Activated CD4-positive, alpha-beta T cell treated with anti-CD3 and anti-CD28 coated beads, Interleukin-2, amount 10 ng/mL, durations not matched to agents 24 days and 14 days (primary cell): ENCODE results near the gene SEMA6D. TPM values are rescaled to one million over a fixed set of nuclear protein-coding genes. Genes with fewer than 3 reads are reported as not detected.

Experiments used
- DNase-seq: peaks from one replicate; pipeline ENCODE4 v3.0.0; 2022
- H3K27ac Mint-ChIP-seq: one replicate; pipeline ENCODE4 v1.8.0; 2022; ENCODE audit warnings: mild to moderate bottlenecking, mixed read lengths
- H3K27me3 Mint-ChIP-seq: one replicate; pipeline ENCODE4 v1.8.0; 2022; ENCODE audit warnings: mixed read lengths
- H3K36me3 Mint-ChIP-seq: one replicate; pipeline ENCODE4 v1.8.0; 2022; ENCODE audit warnings: low read depth, mild to moderate bottlenecking, mixed read lengths
- H3K4me1 Mint-ChIP-seq: one replicate; pipeline ENCODE4 v1.8.0; 2021; ENCODE audit warnings: mixed read lengths
- H3K4me3 Mint-ChIP-seq: one replicate; pipeline ENCODE4 v1.8.0; 2022; ENCODE audit warnings: mild to moderate bottlenecking, moderate library complexity, mixed read lengths
- H3K9me3 Mint-ChIP-seq: one replicate; pipeline ENCODE4 v1.8.0; 2021; ENCODE audit warnings: mixed read lengths
- intact Hi-C: fragments of 100-400 bp; cut with micrococcal nuclease; formaldehyde crosslinking; loops from one replicate; pipeline ENCODE4 v1.15.1; 2023
- total RNA-seq: library from RNA; stranded (reverse); gene quantifications from 2 replicates; pipeline ENCODE4 v1.2.3, GENCODE V29; 2022

SEMA6D gene
- total RNA-seq, 1 donor from 2014 or later, result not detected

- Mint-ChIP-seq H3K4me3 (no peak overlapping the region), H3K9me3 (no peaks in the 10 kb centered on the region), H3K27ac (no peak overlapping the region), H3K36me3 (no peaks in the 10 kb centered on the region), H3K27me3 (no peaks in the 10 kb centered on the region), H3K4me1 (no peaks in the 10 kb centered on the region)
- intact Hi-C loops, result no loop called here
- DNase-seq, result no peak
Observed at GRCh38 chr15:47766406-47766805, 49.1 kb downstream of the SEMA6D start.

GRCh38 chr15:47767035-47767434 is 49.7 kb downstream of the SEMA6D start:
- Mint-ChIP-seq H3K4me3 (no peak overlapping the region), H3K36me3 (no peaks in the 10 kb centered on the region), H3K9me3 (no peaks in the 10 kb centered on the region), H3K4me1 (no peaks in the 10 kb centered on the region), H3K27ac (no peak overlapping the region), H3K27me3 (no peaks in the 10 kb centered on the region)
- intact Hi-C loops, result no loop called here
- DNase-seq, result no peak

GRCh38 chr15:47768735-47769134 is 51.4 kb downstream of the SEMA6D start:
- no peak for DNase-seq
- Mint-ChIP-seq H3K27me3 (no peaks in the 10 kb centered on the region), H3K4me1 (no peaks in the 10 kb centered on the region), H3K4me3 (no peak overlapping the region), H3K27ac (no peak overlapping the region), H3K9me3 (no peaks in the 10 kb centered on the region), H3K36me3 (no peaks in the 10 kb centered on the region)
- intact Hi-C loops, result no loop called here

GRCh38 chr15:47769166-47769565 is 51.9 kb downstream of the SEMA6D start:
- no peak for DNase-seq
- intact Hi-C loops, result no loop called here
- no peak overlapping the region for H3K4me3 Mint-ChIP-seq
- no peaks in the 10 kb centered on the region for H3K4me1 Mint-ChIP-seq
- H3K27me3 Mint-ChIP-seq, result no peaks in the 10 kb centered on the region
- H3K9me3 Mint-ChIP-seq, result no peaks in the 10 kb centered on the region
- no peak overlapping the region for H3K27ac Mint-ChIP-seq
- no peaks in the 10 kb centered on the region for H3K36me3 Mint-ChIP-seq

GRCh38 chr15:47773143-47773542 is 55.8 kb downstream of the SEMA6D start:
- Mint-ChIP-seq H3K4me3 (no peak overlapping the region), H3K4me1 (no peaks in the 10 kb centered on the region), H3K9me3 (no peaks in the 10 kb centered on the region), H3K27ac (no peak overlapping the region), H3K27me3 (no peaks in the 10 kb centered on the region), H3K36me3 (no peaks in the 10 kb centered on the region)
- intact Hi-C loops, result no loop called here
- DNase-seq, result no peak

GRCh38 chr15:47778263-47778770 is 61.0 kb downstream of the SEMA6D start:
- H3K27me3 Mint-ChIP-seq, result no peaks in the 10 kb centered on the region
- DNase-seq, result no peak
- no peaks in the 10 kb centered on the region for H3K4me1 Mint-ChIP-seq
- no peak overlapping the region for H3K27ac Mint-ChIP-seq
- H3K9me3 Mint-ChIP-seq, result no peaks in the 10 kb centered on the region
- H3K4me3 Mint-ChIP-seq, result no peak overlapping the region
- H3K36me3 Mint-ChIP-seq, result no peaks in the 10 kb centered on the region
- intact Hi-C loops, result no loop called here

GRCh38 chr15:47780971-47781370 is 63.7 kb downstream of the SEMA6D start:
- H3K4me1 Mint-ChIP-seq, result no peaks in the 10 kb centered on the region
- H3K36me3 Mint-ChIP-seq, result no peaks in the 10 kb centered on the region
- no peak for DNase-seq
- no peak overlapping the region for H3K4me3 Mint-ChIP-seq
- H3K27ac Mint-ChIP-seq, result no peak overlapping the region
- H3K27me3 Mint-ChIP-seq, result no peaks in the 10 kb centered on the region
- intact Hi-C loops, result no loop called here
- H3K9me3 Mint-ChIP-seq, result no peaks in the 10 kb centered on the region

GRCh38 chr15:47781527-47781926 is 64.2 kb downstream of the SEMA6D start:
- Mint-ChIP-seq H3K27ac (no peak overlapping the region), H3K36me3 (no peaks in the 10 kb centered on the region), H3K9me3 (no peaks in the 10 kb centered on the region), H3K4me3 (no peak overlapping the region), H3K4me1 (no peaks in the 10 kb centered on the region), H3K27me3 (no peaks in the 10 kb centered on the region)
- no peak for DNase-seq
- intact Hi-C loops, result no loop called here

GRCh38 chr15:47784820-47785219 is 67.5 kb downstream of the SEMA6D start:
- Mint-ChIP-seq H3K9me3 (no peaks in the 10 kb centered on the region), H3K4me3 (no peak overlapping the region), H3K4me1 (no peaks in the 10 kb centered on the region), H3K27me3 (no peaks in the 10 kb centered on the region), H3K36me3 (no peaks in the 10 kb centered on the region), H3K27ac (no peak overlapping the region)
- intact Hi-C loops, result no loop called here
- DNase-seq, result no peak

GRCh38 chr15:47786371-47786770 is 69.1 kb downstream of the SEMA6D start:
- Mint-ChIP-seq H3K9me3 (no peaks in the 10 kb centered on the region), H3K36me3 (no peaks in the 10 kb centered on the region), H3K27ac (no peak overlapping the region), H3K4me3 (no peak overlapping the region), H3K27me3 (no peaks in the 10 kb centered on the region), H3K4me1 (no peaks in the 10 kb centered on the region)
- DNase-seq, result no peak
- intact Hi-C loops, result no loop called here

GRCh38 chr15:47787875-47788274 is 70.6 kb downstream of the SEMA6D start:
- intact Hi-C loops, result no loop called here
- no peaks in the 10 kb centered on the region for H3K27me3 Mint-ChIP-seq
- no peak overlapping the region for H3K4me3 Mint-ChIP-seq
- H3K9me3 Mint-ChIP-seq, result no peaks in the 10 kb centered on the region
- H3K36me3 Mint-ChIP-seq, result no peaks in the 10 kb centered on the region
- H3K27ac Mint-ChIP-seq, result no peak overlapping the region
- DNase-seq, result no peak
- no peaks in the 10 kb centered on the region for H3K4me1 Mint-ChIP-seq

- Mint-ChIP-seq H3K4me1 (no peaks in the 10 kb centered on the region), H3K9me3 (no peaks in the 10 kb centered on the region), H3K4me3 (no peak overlapping the region), H3K36me3 (no peaks in the 10 kb centered on the region), H3K27me3 (no peaks in the 10 kb centered on the region), H3K27ac (no peak overlapping the region)
- DNase-seq, result no peak
- intact Hi-C loops, result no loop called here
Observed at GRCh38 chr15:47788685-47789084, 71.4 kb downstream of the SEMA6D start.

GRCh38 chr15:47791161-47791560 is 73.9 kb downstream of the SEMA6D start:
- intact Hi-C loops, result no loop called here
- Mint-ChIP-seq H3K9me3 (no peaks in the 10 kb centered on the region), H3K4me3 (no peak overlapping the region), H3K27me3 (no peaks in the 10 kb centered on the region), H3K27ac (no peak overlapping the region), H3K4me1 (no peaks in the 10 kb centered on the region), H3K36me3 (no peaks in the 10 kb centered on the region)
- DNase-seq, result no peak

- intact Hi-C loops, result no loop called here
- Mint-ChIP-seq H3K9me3 (no peaks in the 10 kb centered on the region), H3K27ac (no peak overlapping the region), H3K27me3 (no peaks in the 10 kb centered on the region), H3K36me3 (no peaks in the 10 kb centered on the region), H3K4me3 (no peak overlapping the region), H3K4me1 (no peaks in the 10 kb centered on the region)
- no peak for DNase-seq
Observed at GRCh38 chr15:47792231-47792630, 74.9 kb downstream of the SEMA6D start.

GRCh38 chr15:47794252-47794914 is 77.1 kb downstream of the SEMA6D start:
- H3K27ac Mint-ChIP-seq, result no peak overlapping the region
- no peaks in the 10 kb centered on the region for H3K36me3 Mint-ChIP-seq
- no peak overlapping the region for H3K4me3 Mint-ChIP-seq
- no peaks in the 10 kb centered on the region for H3K4me1 Mint-ChIP-seq
- no peaks in the 10 kb centered on the region for H3K9me3 Mint-ChIP-seq
- no peaks in the 10 kb centered on the region for H3K27me3 Mint-ChIP-seq
- DNase-seq, result no peak
- intact Hi-C loops, result no loop called here
